HepG2 (cell line): ENCODE data around the gene STKLD1. TPM values are rescaled to one million over a fixed set of nuclear protein-coding genes. Genes with fewer than 3 reads are reported as not detected.

Source experiments
- FOSL2 ChIP-seq: sonication (generic); formaldehyde crosslinking; IDR thresholded peaks from 2 replicates; pipeline ENCODE4 v1.4.0; 2020; ENCODE audit warnings: missing genetic modification reagents
- GABPB1 ChIP-seq: IDR thresholded peaks from 2 replicates; pipeline ENCODE4 v1.6.1; 2016; ENCODE audit warnings: mild to moderate bottlenecking, missing genetic modification reagents, moderate library complexity, missing compliant biosample characterization
- JUN ChIP-seq: sonication (generic); formaldehyde crosslinking; IDR thresholded peaks from 2 replicates; pipeline ENCODE4 v1.4.0; 2020; ENCODE audit warnings: mild to moderate bottlenecking, missing genetic modification reagents
- KAT2B ChIP-seq: fragments of 150-350 bp; IDR thresholded peaks from 2 replicates; pipeline ENCODE4 v1.6.1; 2014; ENCODE audit warnings: low read depth, low read length, borderline replicate concordance
- KDM1A ChIP-seq: IDR thresholded peaks from 2 replicates; pipeline ENCODE4 v1.6.1; 2016; ENCODE audit warnings: missing compliant biosample characterization
- MTF1 ChIP-seq: sonication (generic); formaldehyde crosslinking; IDR thresholded peaks from 2 replicates; pipeline ENCODE4 v1.5.0; 2020; ENCODE audit warnings: missing genetic modification reagents
- NR1H2 ChIP-seq: sonication (generic); formaldehyde crosslinking; IDR thresholded peaks from 2 replicates; pipeline ENCODE4 v1.8.1; 2022; ENCODE audit warnings: low read depth, missing genetic modification reagents, borderline replicate concordance
- PHB2 ChIP-seq: fragments of 450-650 bp; IDR thresholded peaks from 2 replicates; pipeline ENCODE4 v1.6.1; 2018; ENCODE audit not compliant: partially characterized antibody
- PHF21A ChIP-seq: sonication (generic); formaldehyde crosslinking; IDR thresholded peaks from 2 replicates; pipeline ENCODE4 v1.5.0; 2020; ENCODE audit warnings: mild to moderate bottlenecking, missing genetic modification reagents
- RORA ChIP-seq: sonication (generic); formaldehyde crosslinking; IDR thresholded peaks from 2 replicates; pipeline ENCODE4 v1.5.0; 2020; ENCODE audit warnings: mild to moderate bottlenecking, missing genetic modification reagents, moderate library complexity
- SRSF9 ChIP-seq: fragments of 200-400 bp; formaldehyde crosslinking; IDR thresholded peaks from 2 replicates; pipeline ENCODE4 v1.6.1; 2018; ENCODE audit warnings: borderline replicate concordance, mild to moderate bottlenecking, low read depth, low read length; ENCODE audit not compliant: insufficient read depth, poor library complexity, severe bottlenecking
- ZNF749 ChIP-seq: sonication (generic); formaldehyde crosslinking; IDR thresholded peaks from 2 replicates; pipeline ENCODE4 v1.8.0; 2022; ENCODE audit warnings: mild to moderate bottlenecking, missing genetic modification reagents, moderate library complexity, borderline replicate concordance
- ZNF768 ChIP-seq: sonication (generic); formaldehyde crosslinking; IDR thresholded peaks from 2 replicates; pipeline ENCODE4 v1.4.0; 2020; ENCODE audit warnings: missing genetic modification reagents
- ZNF816 ChIP-seq: sonication (generic); formaldehyde crosslinking; IDR thresholded peaks from 2 replicates; pipeline ENCODE4 v1.8.0; 2022; ENCODE audit warnings: missing genetic modification reagents, mild to moderate bottlenecking, borderline replicate concordance
- ZSCAN30 ChIP-seq: sonication (generic); formaldehyde crosslinking; IDR thresholded peaks from 2 replicates; pipeline ENCODE4 v1.5.0; 2020; ENCODE audit warnings: mild to moderate bottlenecking, missing genetic modification reagents
- polyA plus RNA-seq, 8 experiments: library from polyadenylated mRNA; depleted of rRNA in 3 of 8; stranded (reverse) in 7 of 8; unstranded in 1 of 8; fragments of >200 nt; fragmentation: Illumina TruSeq in 4 of 8; extraction: Trizol in 4 of 8; gene quantifications; 2 replicates each; pipeline versions ENCODE4 v1.2.1 to v1.2.3, GENCODE V29; 2011 to 2016; ENCODE audit warnings: low read depth in 4 of 8, missing spikeins in 1 of 8, mixed read lengths in 1 of 8; ENCODE audit not compliant: insufficient read depth in 1 of 8
- total RNA-seq, 5 experiments: library from RNA; depleted of rRNA; stranded (reverse); fragments of >200 nt; fragmentation: Illumina TruSeq; extraction: Trizol; gene quantifications; 2 replicates each; pipeline ENCODE4 v1.2.3, GENCODE V29; 2016; ENCODE audit warnings: low read depth in 1 of 5
- TF ChIP-seq, protein P1 (sequence below): sonication (generic); formaldehyde crosslinking; IDR thresholded peaks from 2 replicates; pipeline ENCODE4 v1.5.0; 2020; ENCODE audit warnings: mild to moderate bottlenecking, missing genetic modification reagents, borderline replicate concordance
- TF ChIP-seq, protein P2 (sequence below): sonication (generic); formaldehyde crosslinking; IDR thresholded peaks from 2 replicates; pipeline ENCODE4 v1.4.0; 2020; ENCODE audit warnings: missing genetic modification reagents, borderline replicate concordance

STKLD1 gene
- total and polyA plus RNA-seq, 2 of the 13 experiments (the other 11 are each of a cell fraction or from before 2014, with no cell fraction given): 1.5 to 2.2 TPM

- TF ChIP-seq, protein P1, sequence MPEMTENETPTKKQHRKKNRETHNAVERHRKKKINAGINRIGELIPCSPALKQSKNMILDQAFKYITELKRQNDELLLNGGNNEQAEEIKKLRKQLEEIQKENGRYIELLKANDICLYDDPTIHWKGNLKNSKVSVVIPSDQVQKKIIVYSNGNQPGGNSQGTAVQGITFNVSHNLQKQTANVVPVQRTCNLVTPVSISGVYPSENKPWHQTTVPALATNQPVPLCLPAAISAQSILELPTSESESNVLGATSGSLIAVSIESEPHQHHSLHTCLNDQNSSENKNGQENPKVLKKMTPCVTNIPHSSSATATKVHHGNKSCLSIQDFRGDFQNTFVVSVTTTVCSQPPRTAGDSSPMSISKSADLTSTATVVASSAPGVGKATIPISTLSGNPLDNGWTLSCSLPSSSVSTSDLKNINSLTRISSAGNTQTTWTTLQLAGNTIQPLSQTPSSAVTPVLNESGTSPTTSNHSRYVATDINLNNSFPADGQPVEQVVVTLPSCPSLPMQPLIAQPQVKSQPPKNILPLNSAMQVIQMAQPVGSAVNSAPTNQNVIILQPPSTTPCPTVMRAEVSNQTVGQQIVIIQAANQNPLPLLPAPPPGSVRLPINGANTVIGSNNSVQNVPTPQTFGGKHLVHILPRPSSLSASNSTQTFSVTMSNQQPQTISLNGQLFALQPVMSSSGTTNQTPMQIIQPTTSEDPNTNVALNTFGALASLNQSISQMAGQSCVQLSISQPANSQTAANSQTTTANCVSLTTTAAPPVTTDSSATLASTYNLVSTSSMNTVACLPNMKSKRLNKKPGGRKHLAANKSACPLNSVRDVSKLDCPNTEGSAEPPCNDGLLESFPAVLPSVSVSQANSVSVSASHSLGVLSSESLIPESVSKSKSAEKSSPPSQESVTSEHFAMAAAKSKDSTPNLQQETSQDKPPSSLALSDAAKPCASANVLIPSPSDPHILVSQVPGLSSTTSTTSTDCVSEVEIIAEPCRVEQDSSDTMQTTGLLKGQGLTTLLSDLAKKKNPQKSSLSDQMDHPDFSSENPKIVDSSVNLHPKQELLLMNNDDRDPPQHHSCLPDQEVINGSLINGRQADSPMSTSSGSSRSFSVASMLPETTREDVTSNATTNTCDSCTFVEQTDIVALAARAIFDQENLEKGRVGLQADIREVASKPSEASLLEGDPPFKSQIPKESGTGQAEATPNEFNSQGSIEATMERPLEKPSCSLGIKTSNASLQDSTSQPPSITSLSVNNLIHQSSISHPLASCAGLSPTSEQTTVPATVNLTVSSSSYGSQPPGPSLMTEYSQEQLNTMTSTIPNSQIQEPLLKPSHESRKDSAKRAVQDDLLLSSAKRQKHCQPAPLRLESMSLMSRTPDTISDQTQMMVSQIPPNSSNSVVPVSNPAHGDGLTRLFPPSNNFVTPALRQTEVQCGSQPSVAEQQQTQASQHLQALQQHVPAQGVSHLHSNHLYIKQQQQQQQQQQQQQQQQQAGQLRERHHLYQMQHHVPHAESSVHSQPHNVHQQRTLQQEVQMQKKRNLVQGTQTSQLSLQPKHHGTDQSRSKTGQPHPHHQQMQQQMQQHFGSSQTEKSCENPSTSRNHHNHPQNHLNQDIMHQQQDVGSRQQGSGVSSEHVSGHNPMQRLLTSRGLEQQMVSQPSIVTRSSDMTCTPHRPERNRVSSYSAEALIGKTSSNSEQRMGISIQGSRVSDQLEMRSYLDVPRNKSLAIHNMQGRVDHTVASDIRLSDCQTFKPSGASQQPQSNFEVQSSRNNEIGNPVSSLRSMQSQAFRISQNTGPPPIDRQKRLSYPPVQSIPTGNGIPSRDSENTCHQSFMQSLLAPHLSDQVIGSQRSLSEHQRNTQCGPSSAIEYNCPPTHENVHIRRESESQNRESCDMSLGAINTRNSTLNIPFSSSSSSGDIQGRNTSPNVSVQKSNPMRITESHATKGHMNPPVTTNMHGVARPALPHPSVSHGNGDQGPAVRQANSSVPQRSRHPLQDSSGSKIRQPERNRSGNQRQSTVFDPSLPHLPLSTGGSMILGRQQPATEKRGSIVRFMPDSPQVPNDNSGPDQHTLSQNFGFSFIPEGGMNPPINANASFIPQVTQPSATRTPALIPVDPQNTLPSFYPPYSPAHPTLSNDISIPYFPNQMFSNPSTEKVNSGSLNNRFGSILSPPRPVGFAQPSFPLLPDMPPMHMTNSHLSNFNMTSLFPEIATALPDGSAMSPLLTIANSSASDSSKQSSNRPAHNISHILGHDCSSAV (CRISPR knock-in tag): no peak
- TF ChIP-seq MTF1 (no peak), NR1H2 (CRISPR knock-in tag) (no peak), ZNF749 (CRISPR knock-in tag) (no peak), ZSCAN30 (CRISPR knock-in tag) (no peak), KDM1A (CRISPR knock-in tag) (no peak), ZNF768 (CRISPR knock-in tag) (peak; percentile 86; the same call in 1 of the 2 replicates), SRSF9 (no peak), RORA (CRISPR knock-in tag) (no peak), KAT2B (no peak), FOSL2 (no peak; the same call in 1 of the 2 replicates), JUN (no peak), GABPB1 (peak; percentile 61), PHF21A (no peak), ZNF816 (CRISPR knock-in tag) (no peak; the same call in 1 of the 2 replicates), PHB2 (no peak)
- TF ChIP-seq, protein P2, sequence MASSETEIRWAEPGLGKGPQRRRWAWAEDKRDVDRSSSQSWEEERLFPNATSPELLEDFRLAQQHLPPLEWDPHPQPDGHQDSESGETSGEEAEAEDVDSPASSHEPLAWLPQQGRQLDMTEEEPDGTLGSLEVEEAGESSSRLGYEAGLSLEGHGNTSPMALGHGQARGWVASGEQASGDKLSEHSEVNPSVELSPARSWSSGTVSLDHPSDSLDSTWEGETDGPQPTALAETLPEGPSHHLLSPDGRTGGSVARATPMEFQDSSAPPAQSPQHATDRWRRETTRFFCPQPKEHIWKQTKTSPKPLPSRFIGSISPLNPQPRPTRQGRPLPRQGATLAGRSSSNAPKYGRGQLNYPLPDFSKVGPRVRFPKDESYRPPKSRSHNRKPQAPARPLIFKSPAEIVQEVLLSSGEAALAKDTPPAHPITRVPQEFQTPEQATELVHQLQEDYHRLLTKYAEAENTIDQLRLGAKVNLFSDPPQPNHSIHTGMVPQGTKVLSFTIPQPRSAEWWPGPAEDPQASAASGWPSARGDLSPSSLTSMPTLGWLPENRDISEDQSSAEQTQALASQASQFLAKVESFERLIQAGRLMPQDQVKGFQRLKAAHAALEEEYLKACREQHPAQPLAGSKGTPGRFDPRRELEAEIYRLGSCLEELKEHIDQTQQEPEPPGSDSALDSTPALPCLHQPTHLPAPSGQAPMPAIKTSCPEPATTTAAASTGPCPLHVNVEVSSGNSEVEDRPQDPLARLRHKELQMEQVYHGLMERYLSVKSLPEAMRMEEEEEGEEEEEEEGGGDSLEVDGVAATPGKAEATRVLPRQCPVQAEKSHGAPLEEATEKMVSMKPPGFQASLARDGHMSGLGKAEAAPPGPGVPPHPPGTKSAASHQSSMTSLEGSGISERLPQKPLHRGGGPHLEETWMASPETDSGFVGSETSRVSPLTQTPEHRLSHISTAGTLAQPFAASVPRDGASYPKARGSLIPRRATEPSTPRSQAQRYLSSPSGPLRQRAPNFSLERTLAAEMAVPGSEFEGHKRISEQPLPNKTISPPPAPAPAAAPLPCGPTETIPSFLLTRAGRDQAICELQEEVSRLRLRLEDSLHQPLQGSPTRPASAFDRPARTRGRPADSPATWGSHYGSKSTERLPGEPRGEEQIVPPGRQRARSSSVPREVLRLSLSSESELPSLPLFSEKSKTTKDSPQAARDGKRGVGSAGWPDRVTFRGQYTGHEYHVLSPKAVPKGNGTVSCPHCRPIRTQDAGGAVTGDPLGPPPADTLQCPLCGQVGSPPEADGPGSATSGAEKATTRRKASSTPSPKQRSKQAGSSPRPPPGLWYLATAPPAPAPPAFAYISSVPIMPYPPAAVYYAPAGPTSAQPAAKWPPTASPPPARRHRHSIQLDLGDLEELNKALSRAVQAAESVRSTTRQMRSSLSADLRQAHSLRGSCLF (CRISPR knock-in tag): no peak
Measured at GRCh38 chr9:133394687-133395271, 18.6 kb downstream of the STKLD1 start (continued).
